CD4-positive, alpha-beta T cell (primary cell): ENCODE measurements around the gene RIN3. TPM values are rescaled to one million over a fixed set of nuclear protein-coding genes. Genes with fewer than 3 reads are reported as not detected.

Experiments used
- ATAC-seq: fragments of 200-7000 bp; cut with Tn5 transposase; one replicate; pipeline ENCODE4 v1.10.0; 2022; ENCODE audit warnings: mild to moderate bottlenecking; ENCODE audit not compliant: poor library complexity
- CTCF ChIA-PET: fragments of 350-600 bp; sonication (Branson Sonifier 250); formaldehyde crosslinking; loops from one replicate; lab custom pipeline; 2021; ENCODE audit warnings: antibody characterized with exemption, inconsistent platforms; lab: Charles Lee
- POLR2A ChIA-PET: fragments of 350-600 bp; sonication (Branson Sonifier 250); formaldehyde crosslinking; loops from one replicate; lab custom pipeline; 2021; ENCODE audit warnings: antibody characterized with exemption, inconsistent platforms; lab: Charles Lee
- DNase-seq, 14 experiments: peaks; one replicate each; pipeline ENCODE4 v3.0.0-alpha.2; 2013 to 2020; ENCODE audit warnings: mixed read lengths in 2 of 14
- H3K27ac ChIP-seq, 2 donors: one replicate each; pipeline versions ENCODE4 v1.5.1 to v1.7.0; 2013; ENCODE audit warnings: low read length in 2 of 2, low read depth in 1 of 2, mild to moderate bottlenecking in 1 of 2
- H3K27me3 ChIP-seq, 2 experiments: 1 replicate in 1 of 2; 2 replicates in 1 of 2; pipeline versions ENCODE4 v1.6.1 to v1.7.0; 2013; ENCODE audit warnings: low read length in 2 of 2, control low read depth in 1 of 2, mild to moderate bottlenecking in 1 of 2, moderate library complexity in 1 of 2; ENCODE audit not compliant: insufficient read depth in 2 of 2, control insufficient read depth in 1 of 2
- H3K36me3 ChIP-seq: one replicate; pipeline ENCODE4 v1.6.1; 2013; ENCODE audit warnings: low read length, control low read depth; ENCODE audit not compliant: insufficient read depth
- H3K4me1 ChIP-seq: one replicate; pipeline ENCODE4 v1.6.1; 2013; ENCODE audit warnings: low read length, control low read depth; ENCODE audit not compliant: insufficient read depth
- H3K4me3 ChIP-seq: one replicate; pipeline ENCODE4 v1.5.1; 2013; ENCODE audit warnings: mild to moderate bottlenecking, low read length, moderate library complexity
- H3K9me3 ChIP-seq, 2 experiments: 1 replicate in 1 of 2; 2 replicates in 1 of 2; pipeline versions ENCODE4 v1.6.1 to v1.7.0; 2013; ENCODE audit warnings: low read length in 2 of 2, mild to moderate bottlenecking in 2 of 2, control low read depth in 1 of 2, moderate library complexity in 1 of 2; ENCODE audit not compliant: control insufficient read depth in 1 of 2, insufficient read depth in 1 of 2
- H3K27ac Mint-ChIP-seq: one replicate; pipeline ENCODE4 v1.8.0; 2020; ENCODE audit warnings: mixed read lengths
- H3K27me3 Mint-ChIP-seq: one replicate; pipeline ENCODE4 v1.8.0; 2021; ENCODE audit warnings: mixed read lengths
- H3K36me3 Mint-ChIP-seq: one replicate; pipeline ENCODE4 v1.8.0; 2021; ENCODE audit warnings: low read depth, mixed read lengths
- H3K4me1 Mint-ChIP-seq: one replicate; pipeline ENCODE4 v1.8.0; 2021; ENCODE audit warnings: low read depth, mixed read lengths
- H3K4me3 Mint-ChIP-seq: one replicate; pipeline ENCODE4 v1.8.0; 2020; ENCODE audit warnings: mild to moderate bottlenecking, mixed read lengths
- H3K9me3 Mint-ChIP-seq: one replicate; pipeline ENCODE4 v1.8.0; 2020; ENCODE audit warnings: mixed read lengths
- intact Hi-C, 2 experiments: fragments of 100-400 bp; cut with DNase I in 1 of 2; cut with micrococcal nuclease in 1 of 2; formaldehyde crosslinking; loops; one replicate each; pipeline versions ENCODE4 v1.15.1 to v1.9.0; 2023 to 2025; cut with DNase I, micrococcal nuclease
- total RNA-seq, 174 experiments: library from RNA in 2 of 174; stranded (reverse) in 2 of 174; gene quantifications; one replicate each; pipeline ENCODE4 v1.2.3 and lab custom pipeline; 2021 to 2026
- TF ChIP-seq, protein P1 (sequence below): fragments of 200-600 bp; IDR thresholded peaks from one replicate; pipeline ENCODE4 v1.8.0; 2022; ENCODE audit warnings: antibody characterized with exemption, mild to moderate bottlenecking

Gene RIN3
- total RNA-seq, 2 experiments from 2014 or later = 67.9 to 72.2 TPM

DNA sequence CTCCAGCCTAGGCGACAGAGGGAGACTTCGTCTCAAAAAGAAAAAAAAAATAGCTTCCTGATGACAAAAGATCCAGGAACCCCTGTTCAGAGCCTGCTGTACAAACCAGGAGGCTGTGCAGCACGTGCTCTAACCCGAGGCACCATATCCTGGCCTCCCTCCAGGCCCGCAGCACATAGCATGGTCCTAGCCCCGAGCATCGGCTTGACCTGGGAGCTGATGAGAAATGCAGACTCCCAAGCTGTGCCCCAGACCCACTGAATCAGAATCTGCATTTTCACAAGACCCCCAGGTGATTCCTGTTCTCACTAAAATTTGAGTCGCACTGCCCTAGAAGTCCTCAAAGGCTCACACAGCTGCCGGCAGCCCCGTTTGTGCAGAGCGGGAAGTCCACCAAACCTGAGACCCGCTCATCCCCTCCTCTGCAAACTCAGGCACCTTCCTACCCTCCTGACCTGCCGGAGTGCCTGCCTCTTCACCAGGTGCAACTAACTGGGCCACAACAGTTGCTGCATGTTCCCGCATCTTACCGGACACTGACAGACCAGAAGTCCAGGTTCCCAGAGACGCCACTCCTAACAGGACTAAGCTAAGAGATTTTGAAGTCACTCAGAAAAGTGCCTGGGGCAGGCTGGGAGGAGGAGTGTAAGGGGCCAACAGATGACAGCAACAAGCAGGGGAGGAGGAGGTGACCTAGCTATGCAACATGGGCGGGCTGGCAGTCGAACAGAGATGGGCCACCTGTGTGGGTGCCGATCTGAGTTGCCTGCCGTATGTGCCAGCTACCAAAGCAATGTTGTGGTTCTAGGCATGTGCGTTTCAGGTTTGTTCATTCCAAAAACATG is 24.0 kb upstream of the RIN3 start:
- H3K4me3 ChIP-seq = no peak overlapping the region
- TF ChIP-seq, protein P1, sequence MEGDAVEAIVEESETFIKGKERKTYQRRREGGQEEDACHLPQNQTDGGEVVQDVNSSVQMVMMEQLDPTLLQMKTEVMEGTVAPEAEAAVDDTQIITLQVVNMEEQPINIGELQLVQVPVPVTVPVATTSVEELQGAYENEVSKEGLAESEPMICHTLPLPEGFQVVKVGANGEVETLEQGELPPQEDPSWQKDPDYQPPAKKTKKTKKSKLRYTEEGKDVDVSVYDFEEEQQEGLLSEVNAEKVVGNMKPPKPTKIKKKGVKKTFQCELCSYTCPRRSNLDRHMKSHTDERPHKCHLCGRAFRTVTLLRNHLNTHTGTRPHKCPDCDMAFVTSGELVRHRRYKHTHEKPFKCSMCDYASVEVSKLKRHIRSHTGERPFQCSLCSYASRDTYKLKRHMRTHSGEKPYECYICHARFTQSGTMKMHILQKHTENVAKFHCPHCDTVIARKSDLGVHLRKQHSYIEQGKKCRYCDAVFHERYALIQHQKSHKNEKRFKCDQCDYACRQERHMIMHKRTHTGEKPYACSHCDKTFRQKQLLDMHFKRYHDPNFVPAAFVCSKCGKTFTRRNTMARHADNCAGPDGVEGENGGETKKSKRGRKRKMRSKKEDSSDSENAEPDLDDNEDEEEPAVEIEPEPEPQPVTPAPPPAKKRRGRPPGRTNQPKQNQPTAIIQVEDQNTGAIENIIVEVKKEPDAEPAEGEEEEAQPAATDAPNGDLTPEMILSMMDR = no peak
- no peak overlapping the region for H3K4me3 Mint-ChIP-seq
- intact Hi-C loops = no loop called here
- no peaks in the 10 kb centered on the region for H3K36me3 ChIP-seq
- ChIA-PET CTCF (no interaction called here), POLR2A (no interaction called here)
- peaks cover 4% of the 10 kb centered on the region for H3K4me1 ChIP-seq
- no peaks in the 10 kb centered on the region for H3K9me3 Mint-ChIP-seq
- ATAC-seq = no peak
- peaks cover 4% of the 10 kb centered on the region for H3K27me3 Mint-ChIP-seq
- no peak overlapping the region for H3K27ac ChIP-seq
- H3K36me3 Mint-ChIP-seq = no peaks in the 10 kb centered on the region
- H3K27ac Mint-ChIP-seq = no peak overlapping the region
- H3K9me3 ChIP-seq = no peaks in the 10 kb centered on the region
- DNase-seq = no peak
- H3K27me3 ChIP-seq = peaks cover 0 to 3% of the 10 kb centered on the region in 2 experiments
- peaks cover 8% of the 10 kb centered on the region for H3K4me1 Mint-ChIP-seq

DNA sequence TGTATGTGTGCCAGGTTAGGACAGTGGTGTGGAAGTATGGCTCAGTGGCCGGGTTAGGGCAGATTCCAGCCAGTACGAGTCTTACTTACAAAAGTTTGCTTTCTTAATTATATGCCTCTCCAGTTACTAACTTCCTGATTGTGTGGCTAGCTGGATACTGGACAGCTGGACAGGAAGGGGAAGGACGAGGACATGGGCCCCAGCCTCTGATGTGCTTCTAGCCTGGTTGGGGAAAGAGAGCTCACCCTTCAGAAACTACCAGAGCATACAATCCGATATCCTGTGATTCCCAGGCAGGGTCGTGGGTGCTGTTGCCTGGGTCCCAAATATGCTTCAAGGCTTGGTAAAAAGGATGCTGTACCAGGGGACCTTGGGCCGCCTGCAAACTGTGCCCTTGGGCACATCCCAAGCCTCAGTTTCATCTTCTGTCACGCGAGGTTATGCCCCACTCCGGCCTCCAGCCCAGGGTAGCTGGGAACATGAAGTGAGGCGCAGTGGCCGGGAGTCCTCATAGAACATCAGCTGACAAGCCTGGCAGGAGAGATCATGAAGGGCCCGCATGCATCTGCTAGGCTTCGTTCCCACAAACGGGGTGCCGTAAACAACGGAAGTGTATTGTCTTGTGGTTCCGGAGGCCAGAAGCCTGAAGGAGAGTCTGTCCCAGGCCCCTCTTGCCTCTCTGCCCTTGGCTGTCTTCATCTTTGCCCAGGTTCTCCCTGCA is 23.2 kb upstream of the RIN3 start:
- no peak for ATAC-seq

DNA sequence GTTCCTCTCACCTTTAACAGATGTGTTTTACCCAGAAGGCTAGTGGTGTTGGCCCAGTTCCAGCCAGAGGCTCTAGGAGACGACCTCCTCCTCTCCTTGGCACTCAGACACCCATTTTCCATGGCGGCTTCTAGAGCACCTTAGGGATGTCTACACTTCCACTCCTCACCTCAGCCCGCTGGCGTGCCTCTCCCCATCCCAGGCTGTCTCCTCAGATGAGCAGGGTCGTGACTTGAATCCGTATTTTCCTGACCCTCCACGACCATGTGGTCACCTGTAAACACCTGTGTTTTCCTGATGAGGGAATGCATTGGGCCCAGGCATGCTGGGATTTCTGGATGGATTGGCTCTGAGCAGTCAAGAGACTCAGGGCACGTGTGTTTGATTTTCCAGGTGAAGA is 21.8 kb upstream of the RIN3 start:
- intact Hi-C loops = no loop called here
- no peaks in the 10 kb centered on the region for H3K36me3 ChIP-seq
- H3K27me3 ChIP-seq = no peaks in the 10 kb centered on the region
- Mint-ChIP-seq H3K27me3 (peaks cover 4% of the 10 kb centered on the region), H3K9me3 (no peaks in the 10 kb centered on the region), H3K4me1 (peaks cover 8% of the 10 kb centered on the region), H3K4me3 (no peak overlapping the region), H3K27ac (no peak overlapping the region), H3K36me3 (no peaks in the 10 kb centered on the region)
- ChIA-PET POLR2A (no interaction called here), CTCF (no interaction called here)
- H3K27ac ChIP-seq = no peak overlapping the region
- H3K4me3 ChIP-seq = no peak overlapping the region
- TF ChIP-seq, protein P1 = no peak
- ATAC-seq (no peak), DNase-seq (no peak)
- H3K4me1 ChIP-seq = peaks cover 4% of the 10 kb centered on the region
- H3K9me3 ChIP-seq = no peaks in the 10 kb centered on the region

More for the DNA sequence above, 23.2 kb upstream of the RIN3 start:
- Histone ChIP-seq H3K27me3 (no peaks in the 10 kb centered on the region), H3K9me3 (no peaks in the 10 kb centered on the region), H3K4me1 (peaks cover 4% of the 10 kb centered on the region), H3K36me3 (no peaks in the 10 kb centered on the region), H3K4me3 (no peak overlapping the region), H3K27ac (no peak overlapping the region)
- no peak overlapping the region for H3K27ac Mint-ChIP-seq
- intact Hi-C loops = no loop called here
- TF ChIP-seq, protein P1 = no peak
- POLR2A ChIA-PET = no interaction called here
- peaks cover 8% of the 10 kb centered on the region for H3K4me1 Mint-ChIP-seq
- H3K9me3 Mint-ChIP-seq = no peaks in the 10 kb centered on the region
- no peak for DNase-seq
- no peaks in the 10 kb centered on the region for H3K36me3 Mint-ChIP-seq
- no peak overlapping the region for H3K4me3 Mint-ChIP-seq
- CTCF ChIA-PET = no interaction called here
- H3K27me3 Mint-ChIP-seq = peaks cover 4% of the 10 kb centered on the region
